T-helper 1 cell treated with Interleukin-12 subunit alpha and Interleukin-12 subunit beta and Interleukin-4 antibody, amounts not matched to agents 30 μg/mL and 1 μg/mL, for 36 hours (primary cell): ENCODE results near the gene NUDT16L1.

ENCODE experiments used
- H3K27ac Mint-ChIP-seq: one replicate; pipeline ENCODE4 v1.8.0; 2021; ENCODE audit warnings: mild to moderate bottlenecking, mixed read lengths
- H3K27me3 Mint-ChIP-seq: one replicate; pipeline ENCODE4 v1.8.0; 2021; ENCODE audit warnings: low read depth, mixed read lengths
- H3K36me3 Mint-ChIP-seq: one replicate; pipeline ENCODE4 v1.8.0; 2021; ENCODE audit warnings: low read depth, mixed read lengths
- H3K4me1 Mint-ChIP-seq: one replicate; pipeline ENCODE4 v1.8.0; 2021; ENCODE audit warnings: low read depth, mixed read lengths
- H3K4me3 Mint-ChIP-seq: one replicate; pipeline ENCODE4 v1.8.0; 2021; ENCODE audit warnings: mild to moderate bottlenecking, moderate library complexity, mixed read lengths
- H3K9me3 Mint-ChIP-seq: one replicate; pipeline ENCODE4 v1.8.0; 2021; ENCODE audit warnings: mixed read lengths

The NUDT16L1 gene

DNA sequence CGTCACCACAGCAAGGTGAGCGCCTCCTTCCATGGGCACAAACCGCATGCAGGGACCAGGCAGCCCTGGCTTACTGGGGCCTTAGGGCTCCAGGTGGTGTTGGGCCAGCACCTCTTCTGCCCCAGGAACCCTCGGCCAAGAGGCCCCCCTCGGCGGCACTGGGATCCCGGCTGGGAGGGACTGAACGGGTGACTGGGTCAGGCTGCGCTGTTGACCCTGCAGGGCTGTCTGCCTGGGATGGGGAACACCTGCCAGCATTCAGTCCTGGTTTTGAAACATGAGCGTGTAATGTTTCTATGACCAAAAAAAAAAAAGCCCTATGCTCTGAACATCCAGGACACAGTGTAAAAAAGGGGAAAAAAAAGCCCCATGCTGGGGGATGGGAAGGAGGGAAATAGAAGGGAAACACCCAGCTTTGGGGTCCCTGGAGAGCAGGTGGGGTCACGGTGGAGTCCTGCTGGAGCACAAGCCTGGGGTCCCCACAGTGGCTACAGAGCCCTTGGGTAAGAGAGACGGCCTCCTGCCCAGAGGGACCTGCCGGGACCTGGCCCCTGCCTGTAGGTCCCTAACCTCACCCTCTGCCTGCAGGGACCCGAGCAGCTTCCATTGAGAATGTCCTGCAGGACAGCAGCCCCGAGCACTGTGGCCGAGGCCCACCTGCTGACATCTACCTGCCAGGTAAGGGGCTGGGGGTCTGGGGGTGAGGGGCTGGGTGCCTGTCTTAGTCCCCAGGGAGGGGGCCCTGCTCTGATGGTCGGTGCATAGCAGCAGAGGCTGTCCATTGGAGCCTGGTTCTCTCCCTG lies 9.9 kb upstream of the NUDT16L1 start:
- Mint-ChIP-seq H3K27me3 (no peaks in the 10 kb centered on the region), H3K36me3 (peaks cover 6% of the 10 kb centered on the region), H3K9me3 (no peaks in the 10 kb centered on the region), H3K4me3 (no peak overlapping the region), H3K27ac (no peak overlapping the region), H3K4me1 (peaks cover 2% of the 10 kb centered on the region)

DNA sequence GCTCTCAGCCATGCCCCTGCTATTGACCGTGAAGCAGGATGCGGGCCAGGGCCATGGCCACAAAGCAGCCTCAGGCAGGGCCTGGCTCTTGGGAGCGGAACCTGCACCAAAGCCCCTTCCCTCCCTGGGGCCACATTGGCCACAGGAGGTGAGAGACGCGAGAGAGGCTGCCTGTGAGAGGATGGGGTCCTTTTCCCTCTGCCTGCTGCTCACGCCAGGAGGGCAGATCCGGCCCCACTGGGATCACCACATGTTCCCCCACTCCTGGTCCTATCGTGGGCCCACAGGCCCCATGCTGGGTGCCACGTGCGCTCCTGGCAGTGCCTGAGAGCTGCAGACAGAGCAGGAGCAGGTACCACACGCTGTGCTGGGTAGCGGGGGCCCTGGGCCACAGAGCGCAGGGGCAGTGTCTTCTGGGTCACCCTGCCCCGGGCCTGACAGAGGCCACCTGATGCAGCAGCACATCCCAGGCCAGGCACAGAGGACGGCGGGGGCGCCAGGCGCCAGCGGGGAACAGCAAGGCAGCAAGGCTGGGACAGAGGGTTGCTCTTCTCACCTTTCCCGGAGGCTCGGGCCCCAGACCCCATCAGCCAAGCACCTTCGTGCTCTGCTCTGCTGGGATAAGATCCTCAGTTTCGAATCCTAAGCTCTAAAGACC lies 9.2 kb upstream of the NUDT16L1 start:
- Mint-ChIP-seq H3K36me3 (peaks cover 6% of the 10 kb centered on the region), H3K4me3 (no peak overlapping the region), H3K4me1 (no peaks in the 10 kb centered on the region), H3K27me3 (no peaks in the 10 kb centered on the region), H3K9me3 (no peaks in the 10 kb centered on the region), H3K27ac (no peak overlapping the region)

DNA sequence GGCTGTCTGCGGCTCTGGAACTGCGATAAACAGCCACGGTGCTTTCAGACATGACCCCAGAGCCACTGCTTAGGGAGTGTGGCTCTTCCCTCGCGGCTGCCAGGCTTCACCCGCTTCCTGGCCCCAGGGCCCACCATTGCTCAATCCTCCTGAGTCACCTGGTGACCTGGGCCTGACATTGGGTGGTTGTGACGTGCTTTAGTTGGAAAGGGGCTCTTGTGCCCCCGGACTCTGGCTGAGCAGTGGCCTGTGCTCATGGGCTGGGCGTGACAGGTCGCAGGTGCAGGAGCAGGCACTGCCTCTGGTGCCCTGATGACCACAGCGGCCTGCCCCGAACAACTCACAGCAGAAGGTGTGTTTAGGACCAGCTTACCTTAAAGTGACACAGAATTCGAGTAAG lies 8.6 kb upstream of the NUDT16L1 start:
- H3K4me1 Mint-ChIP-seq, result no peaks in the 10 kb centered on the region
- H3K27ac Mint-ChIP-seq, result peak overlapping the region; percentile 39
- H3K27me3 Mint-ChIP-seq, result no peaks in the 10 kb centered on the region
- no peaks in the 10 kb centered on the region for H3K9me3 Mint-ChIP-seq
- H3K36me3 Mint-ChIP-seq, result peaks cover 6% of the 10 kb centered on the region
- H3K4me3 Mint-ChIP-seq, result no peak overlapping the region

DNA sequence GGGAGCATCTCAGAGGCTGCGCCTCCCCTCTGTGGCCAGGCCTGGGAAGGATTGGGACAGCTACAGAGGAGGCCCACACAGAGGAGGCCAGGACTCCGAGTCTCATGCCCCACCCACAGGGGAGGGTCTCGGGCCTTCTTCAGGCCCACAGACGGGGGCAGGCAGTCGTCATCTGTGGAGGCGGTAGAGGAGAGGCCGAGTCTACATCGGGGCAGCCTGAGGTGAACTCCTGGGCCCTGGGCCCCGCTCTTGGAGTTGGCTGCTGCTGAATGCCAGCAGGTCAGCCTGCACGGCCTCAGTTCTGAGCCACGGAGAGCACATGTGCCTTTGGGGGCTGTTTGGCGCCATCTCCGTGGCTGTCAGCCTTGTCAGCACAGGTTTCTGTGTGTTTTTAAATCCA lies 8.1 kb upstream of the NUDT16L1 start:
- Mint-ChIP-seq H3K27ac (peak overlapping the region; percentile 39), H3K36me3 (peaks cover 6% of the 10 kb centered on the region), H3K27me3 (no peaks in the 10 kb centered on the region), H3K4me1 (no peaks in the 10 kb centered on the region), H3K9me3 (no peaks in the 10 kb centered on the region), H3K4me3 (no peak overlapping the region)

GRCh38 chr16:4685776-4686496 lies 7.4 kb upstream of the NUDT16L1 start:
- Mint-ChIP-seq H3K4me1 (no peaks in the 10 kb centered on the region), H3K4me3 (no peak overlapping the region), H3K9me3 (no peaks in the 10 kb centered on the region), H3K27me3 (no peaks in the 10 kb centered on the region), H3K36me3 (peaks cover 8% of the 10 kb centered on the region), H3K27ac (no peak overlapping the region)

GRCh38 chr16:4686497-4687210 lies 6.7 kb upstream of the NUDT16L1 start:
- Mint-ChIP-seq H3K36me3 (peaks cover 8% of the 10 kb centered on the region), H3K27me3 (no peaks in the 10 kb centered on the region), H3K4me3 (no peak overlapping the region), H3K9me3 (no peaks in the 10 kb centered on the region), H3K27ac (no peak overlapping the region), H3K4me1 (peaks cover 3% of the 10 kb centered on the region)

- Mint-ChIP-seq H3K9me3 (no peaks in the 10 kb centered on the region), H3K27ac (no peak overlapping the region), H3K4me1 (peaks cover 3% of the 10 kb centered on the region), H3K36me3 (peaks cover 7% of the 10 kb centered on the region), H3K27me3 (no peaks in the 10 kb centered on the region), H3K4me3 (no peak overlapping the region)
Observed at GRCh38 chr16:4687416-4687815, 5.9 kb upstream of the NUDT16L1 start.

GRCh38 chr16:4687946-4688673 lies 5.3 kb upstream of the NUDT16L1 start:
- no peaks in the 10 kb centered on the region for H3K27me3 Mint-ChIP-seq
- H3K4me3 Mint-ChIP-seq, result no peak overlapping the region
- no peak overlapping the region for H3K27ac Mint-ChIP-seq
- H3K36me3 Mint-ChIP-seq, result peaks cover 4% of the 10 kb centered on the region
- peaks cover 4% of the 10 kb centered on the region for H3K4me1 Mint-ChIP-seq
- no peaks in the 10 kb centered on the region for H3K9me3 Mint-ChIP-seq

DNA sequence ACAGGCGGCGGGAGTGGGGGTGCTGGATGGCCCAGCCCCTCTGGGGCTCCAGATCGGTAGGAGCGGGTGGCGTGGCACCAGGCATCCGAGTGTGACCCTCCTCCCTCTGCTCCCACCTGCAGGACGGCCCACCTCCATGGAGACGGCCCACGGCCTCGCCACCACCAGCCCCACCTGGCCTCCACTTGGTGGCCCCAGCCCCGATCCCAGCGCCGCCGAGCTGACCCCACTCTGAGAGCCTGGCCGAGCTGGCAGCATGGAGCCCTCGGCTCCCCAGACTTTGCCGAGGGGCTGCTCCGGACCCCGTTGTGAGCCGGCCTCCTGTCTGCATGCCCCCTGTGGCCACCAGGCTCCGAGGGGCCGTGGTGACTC lies 4.7 kb upstream of the NUDT16L1 start:
- Mint-ChIP-seq H3K36me3 (peaks cover 4% of the 10 kb centered on the region), H3K9me3 (no peaks in the 10 kb centered on the region), H3K27ac (no peak overlapping the region), H3K27me3 (no peaks in the 10 kb centered on the region), H3K4me3 (no peak overlapping the region), H3K4me1 (peaks cover 6% of the 10 kb centered on the region)

DNA sequence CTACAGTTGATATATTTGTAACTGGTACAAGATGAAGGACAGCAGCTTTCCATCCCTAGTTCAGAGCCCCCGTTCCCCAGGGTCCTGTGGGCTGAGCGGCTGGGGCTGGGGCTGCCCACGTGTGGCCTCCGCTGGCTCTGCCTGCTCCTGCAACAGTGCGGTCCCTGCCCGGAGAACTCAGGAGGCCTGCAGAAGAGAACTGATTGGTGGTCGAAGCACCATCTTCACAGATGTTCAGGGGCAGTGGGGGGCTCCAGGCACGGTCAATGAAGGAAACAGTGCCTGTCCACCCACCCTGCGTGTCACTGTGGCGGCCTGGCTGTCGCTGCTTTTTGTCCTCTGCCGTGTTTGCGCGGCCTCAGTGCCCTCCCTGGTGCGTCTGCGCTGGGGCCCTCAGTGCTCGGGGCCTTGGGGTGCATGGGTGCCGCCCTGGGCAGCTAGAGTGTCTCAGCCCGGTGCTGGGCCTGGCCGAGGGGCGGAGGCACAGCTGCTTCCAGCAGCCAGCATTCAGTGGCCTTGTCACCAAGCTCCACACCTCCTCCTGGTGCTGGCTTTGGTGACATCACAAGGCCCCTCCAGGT lies 4.2 kb upstream of the NUDT16L1 start:
- Mint-ChIP-seq H3K9me3 (no peaks in the 10 kb centered on the region), H3K27ac (no peak overlapping the region), H3K4me3 (no peak overlapping the region), H3K4me1 (peaks cover 6% of the 10 kb centered on the region), H3K36me3 (peaks cover 4% of the 10 kb centered on the region), H3K27me3 (no peaks in the 10 kb centered on the region)

DNA sequence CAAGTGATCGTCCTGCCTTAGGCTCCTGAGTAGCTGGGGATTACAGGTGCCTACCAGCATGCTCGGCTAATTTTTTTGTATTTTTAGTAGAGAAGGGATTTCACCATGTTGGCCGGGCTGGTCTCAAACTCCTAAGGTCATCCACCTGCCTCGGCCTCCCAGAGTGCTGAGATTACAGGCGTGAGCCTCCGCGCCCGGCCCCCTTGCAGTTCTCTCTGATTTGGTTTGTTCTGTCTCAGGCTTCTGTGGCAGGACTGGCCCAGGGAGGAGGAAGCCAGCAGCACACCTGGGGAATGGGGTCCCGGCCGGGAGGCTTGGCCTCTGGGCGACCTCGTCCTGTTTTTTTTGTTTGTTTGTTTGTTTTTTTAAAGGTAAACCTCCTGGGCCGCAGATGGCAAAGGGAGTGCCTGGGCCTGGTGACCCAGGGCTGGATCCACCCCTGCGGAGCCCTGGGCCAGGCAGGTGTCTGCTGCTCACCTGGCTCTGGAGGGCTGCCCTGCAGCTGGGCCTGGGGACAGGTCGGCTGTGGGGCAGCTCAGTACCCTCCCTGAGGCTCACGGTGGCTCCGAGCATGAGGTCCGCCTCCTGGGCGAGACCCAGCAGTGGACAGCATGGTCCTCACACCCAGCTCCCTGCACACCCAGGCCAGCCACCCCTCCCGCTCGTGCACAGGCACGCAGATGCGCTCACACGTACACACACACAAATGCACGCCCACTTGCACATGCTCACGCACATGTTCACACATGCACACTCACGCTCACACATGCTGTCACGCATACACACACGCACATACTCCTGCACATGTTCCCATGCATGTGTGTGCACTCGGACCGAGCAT lies 3.3 kb upstream of the NUDT16L1 start:
- no peaks in the 10 kb centered on the region for H3K9me3 Mint-ChIP-seq
- no peak overlapping the region for H3K27ac Mint-ChIP-seq
- no peaks in the 10 kb centered on the region for H3K27me3 Mint-ChIP-seq
- no peak overlapping the region for H3K4me3 Mint-ChIP-seq
- peaks cover 3% of the 10 kb centered on the region for H3K36me3 Mint-ChIP-seq
- peaks cover 6% of the 10 kb centered on the region for H3K4me1 Mint-ChIP-seq

DNA sequence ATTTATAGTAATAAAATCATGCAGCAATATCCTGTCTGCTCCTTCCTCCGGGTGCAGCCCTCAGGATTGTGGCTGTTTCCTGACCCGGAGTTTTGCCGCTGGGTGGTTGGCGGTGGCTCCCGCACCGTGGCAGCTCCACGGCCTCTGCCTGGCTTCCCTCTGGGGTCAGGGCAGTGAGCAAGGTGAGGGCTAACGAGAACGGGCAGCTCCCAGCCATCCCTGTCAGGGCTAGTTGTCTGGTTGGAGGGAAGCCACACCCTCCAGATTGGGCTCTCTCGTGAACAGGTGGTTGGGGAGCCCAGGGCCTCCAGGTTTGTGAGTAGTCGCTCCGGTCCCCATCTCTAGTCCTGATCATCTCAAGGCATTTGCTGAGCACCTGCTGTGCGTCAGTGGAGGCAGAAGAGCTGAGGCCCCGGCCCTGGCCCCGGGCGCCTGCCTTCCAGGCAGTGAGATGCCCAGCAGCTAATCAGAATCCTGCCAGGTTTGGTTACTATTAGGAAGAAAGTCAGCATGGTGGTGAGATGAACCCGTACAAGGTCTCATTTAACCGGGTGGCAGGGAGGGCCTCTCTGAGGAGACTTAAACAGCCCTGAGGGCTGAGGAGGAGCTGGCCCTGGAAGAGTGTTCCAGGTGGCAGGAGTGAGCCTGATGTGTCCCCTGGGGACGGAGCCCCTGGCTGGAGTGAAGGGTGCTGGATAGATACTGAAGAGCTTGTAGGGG lies 2.3 kb upstream of the NUDT16L1 start:
- Mint-ChIP-seq H3K27ac (peak overlapping the region; percentile 46), H3K4me3 (peak overlapping the region; percentile 54), H3K4me1 (peaks cover 11% of the 10 kb centered on the region), H3K36me3 (peaks cover 4% of the 10 kb centered on the region), H3K9me3 (no peaks in the 10 kb centered on the region), H3K27me3 (no peaks in the 10 kb centered on the region)
